B cell (primary cell): ENCODE measurements around the gene FAM162A. TPM values are rescaled to one million over a fixed set of nuclear protein-coding genes. Genes with fewer than 3 reads are reported as not detected.

Experiments
- ATAC-seq: fragments of 200-7000 bp; cut with Tn5 transposase; one replicate; pipeline ENCODE4 v1.10.0; 2021; ENCODE audit warnings: low read depth, mild to moderate bottlenecking, moderate number of reproducible peaks, moderate library complexity
- CTCF ChIA-PET: fragments of 350-600 bp; sonication (Branson Sonifier 250); formaldehyde crosslinking; loops from one replicate; lab custom pipeline; 2021; ENCODE audit warnings: antibody characterized with exemption, inconsistent platforms; lab: Charles Lee
- POLR2A ChIA-PET: fragments of 350-600 bp; sonication (Branson Sonifier 250); formaldehyde crosslinking; loops from one replicate; lab custom pipeline; 2021; ENCODE audit warnings: antibody characterized with exemption; lab: Charles Lee
- DNase-seq: peaks from one replicate; pipeline ENCODE4 v3.0.0; 2013
- H2AFZ ChIP-seq: 2 replicates; pipeline ENCODE4 v1.6.1; 2012; ENCODE audit warnings: mild to moderate bottlenecking, low read depth, low read length; ENCODE audit not compliant: insufficient read depth, poor library complexity, severe bottlenecking
- H3K27ac ChIP-seq, 2 donors: 1 replicate in 1 of 2; 2 replicates in 1 of 2; pipeline ENCODE4 v1.5.1; 2012 to 2013; ENCODE audit warnings: low read length in 2 of 2, mild to moderate bottlenecking in 2 of 2, moderate library complexity in 1 of 2
- H3K27me3 ChIP-seq, 4 experiments: fragments of 200-600 bp in 1 of 4; sonication (generic) in 1 of 4; replicated peaks in 1 of 4; 1 replicate in 2 of 4; 2 replicates in 2 of 4; pipeline versions ENCODE4 v1.6.1 to v1.7.0; 2013 to 2016; ENCODE audit warnings: low read length in 3 of 4, mild to moderate bottlenecking in 2 of 4, mixed read lengths in 1 of 4, moderate library complexity in 1 of 4; ENCODE audit not compliant: insufficient read depth in 4 of 4, control insufficient read depth in 3 of 4; ENCODE audit errors: control extremely low read depth in 1 of 4
- H3K36me3 ChIP-seq, 2 experiments: replicated peaks in 1 of 2; 1 replicate in 1 of 2; 2 replicates in 1 of 2; pipeline versions ENCODE4 v1.6.1 to v1.7.1; 2013; ENCODE audit warnings: low read length in 1 of 2; ENCODE audit not compliant: insufficient read depth in 2 of 2, control insufficient read depth in 1 of 2; ENCODE audit errors: control extremely low read depth in 1 of 2, extremely low read depth in 1 of 2
- H3K4me1 ChIP-seq, 2 donors: fragments of 200-600 bp in 1 of 2; sonication (generic) in 1 of 2; 1 replicate in 1 of 2; 2 replicates in 1 of 2; pipeline versions ENCODE4 v1.5.1 to v1.6.1; 2013 to 2017; ENCODE audit warnings: low read length in 2 of 2; ENCODE audit not compliant: control insufficient read depth in 2 of 2, insufficient read depth in 2 of 2
- H3K4me2 ChIP-seq: replicated peaks from 2 replicates; pipeline ENCODE3; 2012; ENCODE audit warnings: mild to moderate bottlenecking, low read depth, low read length; ENCODE audit not compliant: poor library complexity, severe bottlenecking
- H3K4me3 ChIP-seq, 5 experiments: fragments of 200-600 bp in 1 of 5; sonication (generic) in 1 of 5; 1 replicate in 3 of 5; 2 replicates in 2 of 5; pipeline versions ENCODE4 v1.5.1 to v1.7.0; 2011 to 2016; ENCODE audit warnings: low read length in 4 of 5, mild to moderate bottlenecking in 4 of 5, low read depth in 2 of 5, control low read depth in 1 of 5, moderate library complexity in 1 of 5; ENCODE audit not compliant: insufficient read depth in 1 of 5; ENCODE audit errors: control extremely low read depth in 1 of 5, extremely low read depth in 1 of 5
- H3K79me2 ChIP-seq: fragments of 200-600 bp; sonication (generic); one replicate; pipeline ENCODE4 v1.6.0; 2016; ENCODE audit warnings: low read length; ENCODE audit not compliant: control insufficient read depth, insufficient read depth
- H3K9ac ChIP-seq: fragments of 200-600 bp; sonication (generic); 2 replicates; pipeline ENCODE4 v1.6.1; 2017; ENCODE audit warnings: mild to moderate bottlenecking, low read length, moderate library complexity
- H3K9me3 ChIP-seq, 3 donors: one replicate each; pipeline versions ENCODE4 v1.6.1 to v1.7.1; 2013; ENCODE audit warnings: low read length in 2 of 3; ENCODE audit not compliant: control insufficient read depth in 2 of 3, insufficient read depth in 1 of 3; ENCODE audit errors: control extremely low read depth in 1 of 3
- H4K20me1 ChIP-seq: 2 replicates; pipeline ENCODE4 v1.6.0; 2012; ENCODE audit warnings: mild to moderate bottlenecking, low read length; ENCODE audit not compliant: insufficient read depth, control insufficient read depth, poor library complexity, severe bottlenecking
- H3K27ac Mint-ChIP-seq: one replicate; pipeline ENCODE4 v1.8.0; 2021; ENCODE audit warnings: mixed read lengths
- H3K27me3 Mint-ChIP-seq: one replicate; pipeline ENCODE4 v1.8.0; 2021; ENCODE audit warnings: mixed read lengths
- H3K4me1 Mint-ChIP-seq: one replicate; pipeline ENCODE4 v1.8.0; 2021; ENCODE audit warnings: mixed read lengths
- H3K4me3 Mint-ChIP-seq: one replicate; pipeline ENCODE4 v1.8.0; 2021; ENCODE audit warnings: mixed read lengths
- H3K9me3 Mint-ChIP-seq: one replicate; pipeline ENCODE4 v1.8.0; 2022; ENCODE audit warnings: mixed read lengths; ENCODE audit not compliant: insufficient read depth
- EZH2 ChIP-seq: IDR thresholded peaks from 2 replicates; pipeline ENCODE4 v1.6.1; 2012; ENCODE audit warnings: borderline replicate concordance, low read depth, mild to moderate bottlenecking, moderate library complexity, low read length; ENCODE audit not compliant: insufficient read depth, poor library complexity, severe bottlenecking
- WGBS: methylation state at CpG from one replicate; pipeline ENCODE4 v1.1.5; 2013; ENCODE audit warnings: missing lambda C conversion rate; ENCODE audit not compliant: insufficient coverage; 5-methylcytosine and 5-hydroxymethylcytosine counted together
- intact Hi-C: fragments of 100-400 bp; cut with micrococcal nuclease; formaldehyde crosslinking; loops from one replicate; pipeline ENCODE4 v1.10.0; 2022
- polyA plus RNA-seq: library from polyadenylated mRNA; depleted of rRNA; stranded (reverse); fragments of >200 nt; gene quantifications from 2 replicates; pipeline ENCODE4 v1.2.3, GENCODE V29; 2012
- total RNA-seq, 2 donors: library from RNA; stranded (reverse); fragments of 120-200 nt in 1 of 2; gene quantifications; 1 replicate in 1 of 2; 2 replicates in 1 of 2; pipeline versions ENCODE4 v1.2.3 to v1.2.4, GENCODE V29; 2013 to 2022
- TF ChIP-seq, protein P1 (sequence below): fragments of 200-600 bp; IDR thresholded peaks from one replicate; pipeline ENCODE4 v1.8.0; 2022; ENCODE audit warnings: antibody characterized with exemption, mild to moderate bottlenecking

Gene FAM162A
- total and polyA plus RNA-seq, 2 donors (not counting 1 experiment from before 2014, with no cell fraction given) = 10.9 to 17.5 TPM

DNA sequence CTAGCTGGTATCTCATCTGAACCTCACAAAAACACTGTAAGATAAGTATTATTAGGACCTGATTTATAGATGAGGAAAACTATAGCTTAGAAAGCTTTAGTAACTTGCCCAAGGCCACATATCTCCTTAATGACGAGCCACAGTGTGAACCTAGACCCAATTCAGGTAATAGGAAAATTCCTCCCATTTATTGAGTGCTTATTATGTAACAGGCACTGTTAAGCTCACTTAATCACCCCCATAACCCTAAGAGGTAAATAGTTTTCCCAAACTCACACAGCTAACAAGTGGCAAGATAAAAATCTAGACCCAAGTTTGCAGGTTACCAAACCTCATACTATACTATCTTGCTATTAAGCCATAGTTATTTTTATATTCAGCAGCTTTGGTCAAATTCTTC lies 24.0 kb downstream of the FAM162A start:
- POLR2A ChIA-PET = interaction anchor here (1.1 kb wide), 1 partner anchor 24 kb away, joined by 3 read pairs; the partner anchor contains the start of gene FAM162A
- CTCF ChIA-PET = interaction anchor here (0.7 to 3.0 kb wide), 2 partner anchors 15 to 17 kb away, joined by 3 to 18 read pairs; no protein-coding TSS in a partner anchor
- DNase-seq (no peak), ATAC-seq (no peak)
- intact Hi-C loops = no loop called here
- Histone ChIP-seq H2AFZ (no peak overlapping the region), H3K4me1 (peaks cover 16 to 31% of the 10 kb centered on the region in 2 donors), H3K9me3 (no peaks in the 10 kb centered on the region), H3K27ac (no peak overlapping the region), H3K27me3 (no peaks in the 10 kb centered on the region), H3K36me3 (peaks cover 2 to 50% of the 10 kb centered on the region in 2 experiments), H4K20me1 (no peaks in the 10 kb centered on the region), H3K9ac (no peak overlapping the region), H3K79me2 (peaks cover 31% of the 10 kb centered on the region), H3K4me3 (no peak overlapping the region), H3K4me2 (no peak overlapping the region)
- TF ChIP-seq, protein P1, sequence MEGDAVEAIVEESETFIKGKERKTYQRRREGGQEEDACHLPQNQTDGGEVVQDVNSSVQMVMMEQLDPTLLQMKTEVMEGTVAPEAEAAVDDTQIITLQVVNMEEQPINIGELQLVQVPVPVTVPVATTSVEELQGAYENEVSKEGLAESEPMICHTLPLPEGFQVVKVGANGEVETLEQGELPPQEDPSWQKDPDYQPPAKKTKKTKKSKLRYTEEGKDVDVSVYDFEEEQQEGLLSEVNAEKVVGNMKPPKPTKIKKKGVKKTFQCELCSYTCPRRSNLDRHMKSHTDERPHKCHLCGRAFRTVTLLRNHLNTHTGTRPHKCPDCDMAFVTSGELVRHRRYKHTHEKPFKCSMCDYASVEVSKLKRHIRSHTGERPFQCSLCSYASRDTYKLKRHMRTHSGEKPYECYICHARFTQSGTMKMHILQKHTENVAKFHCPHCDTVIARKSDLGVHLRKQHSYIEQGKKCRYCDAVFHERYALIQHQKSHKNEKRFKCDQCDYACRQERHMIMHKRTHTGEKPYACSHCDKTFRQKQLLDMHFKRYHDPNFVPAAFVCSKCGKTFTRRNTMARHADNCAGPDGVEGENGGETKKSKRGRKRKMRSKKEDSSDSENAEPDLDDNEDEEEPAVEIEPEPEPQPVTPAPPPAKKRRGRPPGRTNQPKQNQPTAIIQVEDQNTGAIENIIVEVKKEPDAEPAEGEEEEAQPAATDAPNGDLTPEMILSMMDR = no peak
- TF ChIP-seq EZH2 = no peak
- peaks cover 29% of the 10 kb centered on the region for H3K4me1 Mint-ChIP-seq
- H3K9me3 Mint-ChIP-seq = no peaks in the 10 kb centered on the region
- no peaks in the 10 kb centered on the region for H3K27me3 Mint-ChIP-seq
- no CpG with 5 or more reads among the region's 1 CpG for WGBS
- H3K4me3 Mint-ChIP-seq = no peak overlapping the region
- H3K27ac Mint-ChIP-seq = peak overlapping the region; percentile 26

DNA sequence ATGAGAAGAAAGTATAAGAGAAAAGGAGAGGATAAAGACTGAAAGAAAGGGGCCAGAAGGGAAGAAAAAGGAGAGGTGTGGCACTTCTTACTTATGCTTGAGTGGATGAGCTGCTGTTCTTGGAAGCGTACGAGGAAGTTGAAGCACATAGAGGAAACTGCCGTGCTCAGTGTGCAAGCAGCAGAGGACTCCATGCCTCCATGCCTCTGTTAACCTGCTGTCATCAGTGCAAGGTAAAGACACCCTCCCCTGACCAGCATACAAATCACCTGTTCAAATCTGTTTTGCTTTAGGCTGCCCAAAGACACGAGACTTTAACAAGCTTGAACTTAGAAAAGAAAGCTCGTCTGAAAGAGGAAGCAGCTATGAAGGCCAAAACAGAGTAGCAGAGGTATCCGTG lies 25.5 kb downstream of the FAM162A start:
- H4K20me1 ChIP-seq = no peaks in the 10 kb centered on the region
- DNase-seq (peak; percentile 73), ATAC-seq (peak; percentile 41)
- no peaks in the 10 kb centered on the region for H3K9me3 ChIP-seq
- CTCF ChIA-PET = interaction anchor here (1.7 to 3.3 kb wide), 3 partner anchors 16 to 24 kb away, joined by 5 to 18 read pairs (median 16); partner anchors contain the start of genes FAM162A and MIX23
- peak overlapping the region; percentile 73 to 87 for H3K27ac ChIP-seq
- peak overlapping the region; percentile 59 for H3K9ac ChIP-seq
- H3K4me2 ChIP-seq = peak overlapping the region; percentile 71
- Mint-ChIP-seq H3K9me3 (no peaks in the 10 kb centered on the region), H3K4me1 (peaks cover 40% of the 10 kb centered on the region), H3K27me3 (no peaks in the 10 kb centered on the region), H3K4me3 (peak overlapping the region; percentile 73), H3K27ac (peak overlapping the region; percentile 92)
- peaks cover 45% of the 10 kb centered on the region for H3K79me2 ChIP-seq
- H3K4me1 ChIP-seq = peaks cover 17 to 34% of the 10 kb centered on the region in 2 donors
- no peaks in the 10 kb centered on the region for H3K27me3 ChIP-seq
- intact Hi-C loops = no loop called here
- H3K4me3 ChIP-seq = peak overlapping the region in 4 of 5 experiments; percentile 31 to 57 (median 34)
- H3K36me3 ChIP-seq = peaks cover 2 to 42% of the 10 kb centered on the region in 2 experiments
- peak overlapping the region; percentile 76 for H2AFZ ChIP-seq
- no peak for TF ChIP-seq EZH2
- TF ChIP-seq, protein P1 = no peak
- 2% methylated on average over 4 of the region's 6 CpGs for WGBS
- POLR2A ChIA-PET = interaction anchor here (0.8 to 1.2 kb wide), 2 partner anchors 24 to 26 kb away, joined by 3 to 6 read pairs; partner anchors contain the start of gene FAM162A
